Lung (tissue), 12 donors: ENCODE measurements around the gene CRIP3. TPM values are rescaled to one million over a fixed set of nuclear protein-coding genes. Genes with fewer than 3 reads are reported as not detected.

Experiments
- ATAC-seq: fragments of 200-7000 bp; cut with Tn5 transposase; one replicate; pipeline ENCODE4 v1.9.1; 2020; ENCODE audit warnings: moderate number of reproducible peaks; ENCODE audit not compliant: insufficient read depth, low FRiP score
- DNase-seq, 3 donors: peaks; one replicate each; pipeline ENCODE4 v3.0.0-alpha.2; 2013 to 2017
- H3K27ac ChIP-seq, 2 donors: one replicate each; pipeline ENCODE4 v1.5.1; 2013; ENCODE audit warnings: mild to moderate bottlenecking in 2 of 2, moderate library complexity in 2 of 2, control low read depth in 1 of 2, inconsistent platforms in 1 of 2, low read depth in 1 of 2, low read length in 1 of 2
- H3K27me3 ChIP-seq, 3 donors: one replicate each; pipeline ENCODE4 v1.5.1; 2013; ENCODE audit warnings: low read length in 2 of 3; ENCODE audit not compliant: control insufficient read depth in 3 of 3, insufficient read depth in 3 of 3
- H3K36me3 ChIP-seq, 4 donors: one replicate each; pipeline ENCODE4 v1.5.1; 2013; ENCODE audit warnings: low read length in 4 of 4, mild to moderate bottlenecking in 1 of 4, moderate library complexity in 1 of 4; ENCODE audit not compliant: control insufficient read depth in 4 of 4, insufficient read depth in 4 of 4
- H3K4me1 ChIP-seq, 5 donors: one replicate each; pipeline ENCODE4 v1.5.1; 2013; ENCODE audit warnings: low read length in 5 of 5, mild to moderate bottlenecking in 2 of 5, moderate library complexity in 1 of 5; ENCODE audit not compliant: control insufficient read depth in 5 of 5, insufficient read depth in 5 of 5
- H3K4me3 ChIP-seq: one replicate; pipeline ENCODE4 v1.5.1; 2013; ENCODE audit warnings: mild to moderate bottlenecking, control low read depth, moderate library complexity
- H3K9ac ChIP-seq, 2 donors: one replicate each; pipeline ENCODE4 v1.5.1; 2013; ENCODE audit warnings: low read length in 2 of 2, control low read depth in 1 of 2; ENCODE audit not compliant: insufficient read depth in 1 of 2
- H3K9me3 ChIP-seq, 4 donors: one replicate each; pipeline ENCODE4 v1.5.1; 2013; ENCODE audit warnings: low read length in 3 of 4, mild to moderate bottlenecking in 1 of 4, moderate library complexity in 1 of 4; ENCODE audit not compliant: control insufficient read depth in 4 of 4, insufficient read depth in 3 of 4
- WGBS, 2 donors: extraction: QIAGEN DNeasy Blood & Tissue Kit; methylation state at CpG; one replicate each; pipeline ENCODE4 v1.1.7; 2013; 5-methylcytosine and 5-hydroxymethylcytosine counted together
- polyA plus RNA-seq, 2 donors: library from polyadenylated mRNA; stranded (reverse); fragments of 200-250 nt; gene quantifications; one replicate each; pipeline ENCODE4 v1.2.1, GENCODE V29; 2013
- total RNA-seq, 2 donors: library from RNA; depleted of rRNA in 1 of 2; stranded (reverse); fragments of >200 nt in 1 of 2; gene quantifications; one replicate each; pipeline ENCODE4 v1.2.1, GENCODE V29; 2014 to 2021
- TF ChIP-seq, protein P1 (sequence below): IDR thresholded peaks from 2 replicates; pipeline ENCODE4 v1.5.1; 2012; ENCODE audit warnings: mild to moderate bottlenecking; ENCODE audit errors: control extremely low read depth, extremely low read depth
- donor health status: control.
- donor health status: control.
- donor health status: Bipolar disorder and iron deficiency.
- donor health status: healthy.
- donor health status: DM: yes; HTN: yes; CAD: no.

Gene CRIP3
- total and polyA plus RNA-seq, 4 donors = 0.39 to 1.3 (median 0.76) TPM

- no peak overlapping the region for H3K27ac ChIP-seq
- no peak for DNase-seq
- TF ChIP-seq, protein P1, sequence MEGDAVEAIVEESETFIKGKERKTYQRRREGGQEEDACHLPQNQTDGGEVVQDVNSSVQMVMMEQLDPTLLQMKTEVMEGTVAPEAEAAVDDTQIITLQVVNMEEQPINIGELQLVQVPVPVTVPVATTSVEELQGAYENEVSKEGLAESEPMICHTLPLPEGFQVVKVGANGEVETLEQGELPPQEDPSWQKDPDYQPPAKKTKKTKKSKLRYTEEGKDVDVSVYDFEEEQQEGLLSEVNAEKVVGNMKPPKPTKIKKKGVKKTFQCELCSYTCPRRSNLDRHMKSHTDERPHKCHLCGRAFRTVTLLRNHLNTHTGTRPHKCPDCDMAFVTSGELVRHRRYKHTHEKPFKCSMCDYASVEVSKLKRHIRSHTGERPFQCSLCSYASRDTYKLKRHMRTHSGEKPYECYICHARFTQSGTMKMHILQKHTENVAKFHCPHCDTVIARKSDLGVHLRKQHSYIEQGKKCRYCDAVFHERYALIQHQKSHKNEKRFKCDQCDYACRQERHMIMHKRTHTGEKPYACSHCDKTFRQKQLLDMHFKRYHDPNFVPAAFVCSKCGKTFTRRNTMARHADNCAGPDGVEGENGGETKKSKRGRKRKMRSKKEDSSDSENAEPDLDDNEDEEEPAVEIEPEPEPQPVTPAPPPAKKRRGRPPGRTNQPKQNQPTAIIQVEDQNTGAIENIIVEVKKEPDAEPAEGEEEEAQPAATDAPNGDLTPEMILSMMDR = no peak
- no peak overlapping the region for H3K4me3 ChIP-seq
- no peaks in the 10 kb centered on the region for H3K9me3 ChIP-seq
- ATAC-seq = no peak
- H3K4me1 ChIP-seq = peaks cover 0 to 4% (median 0%) of the 10 kb centered on the region in 5 donors
- H3K27me3 ChIP-seq = no peaks in the 10 kb centered on the region
- H3K36me3 ChIP-seq = peaks cover 22 to 48% (median 25%) of the 10 kb centered on the region in 4 donors
- H3K9ac ChIP-seq = no peak overlapping the region
Measured at GRCh38 chr6:43338243-43338642, 29.6 kb upstream of the CRIP3 start.

DNA sequence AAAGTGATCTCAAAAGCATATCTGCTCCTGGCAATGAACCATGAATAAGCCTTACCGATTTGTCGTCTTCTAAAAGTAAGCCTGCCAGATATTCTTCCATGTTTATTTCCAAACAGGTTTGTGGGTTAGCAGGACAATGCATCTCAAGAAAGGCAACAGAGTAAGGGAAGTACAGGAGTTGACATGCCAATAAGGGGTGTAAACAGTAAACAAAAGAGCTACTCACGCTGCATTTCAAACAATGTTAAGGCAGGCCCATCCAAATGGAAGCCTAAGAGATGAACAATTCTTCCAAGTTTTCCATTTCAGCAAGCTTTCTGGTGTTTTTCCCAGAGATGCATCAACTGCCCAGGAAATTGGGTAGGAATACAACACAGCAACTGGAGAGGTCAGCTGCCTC lies 27.8 kb upstream of the CRIP3 start:
- TF ChIP-seq, protein P1 = no peak
- Histone ChIP-seq H3K27me3 (no peaks in the 10 kb centered on the region), H3K27ac (no peak overlapping the region), H3K9me3 (no peaks in the 10 kb centered on the region), H3K9ac (no peak overlapping the region), H3K36me3 (peaks cover 11 to 39% (median 17%) of the 10 kb centered on the region in 4 donors), H3K4me1 (peaks cover 0 to 4% (median 0%) of the 10 kb centered on the region in 5 donors), H3K4me3 (no peak overlapping the region)
- ATAC-seq (no peak), DNase-seq (no peak)
- WGBS, 2 donors = 69 to 84% methylated on average over 3 of the region's 3 CpGs

DNA sequence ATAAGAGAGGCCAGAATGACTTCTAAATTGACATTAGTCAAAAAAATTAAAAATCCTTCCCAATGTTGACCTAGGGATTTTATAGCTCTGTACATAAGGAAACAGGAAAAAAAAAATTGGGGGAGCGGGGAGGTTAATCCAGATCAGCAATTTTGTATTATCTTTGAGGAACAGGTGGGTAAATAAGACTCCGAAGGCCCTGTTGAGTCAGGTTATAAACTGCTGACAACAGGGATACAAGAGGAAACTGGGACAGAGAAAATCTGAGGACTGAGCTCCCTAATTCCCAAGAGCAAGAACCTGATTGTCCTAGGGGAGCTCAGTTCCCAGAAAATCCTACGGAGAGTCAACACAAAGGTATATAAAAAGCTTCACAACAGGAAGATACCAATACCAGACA lies 26.8 kb upstream of the CRIP3 start:
- ATAC-seq = no peak
- H3K9ac ChIP-seq = no peak overlapping the region
- peaks cover 0 to 4% (median 0%) of the 10 kb centered on the region in 5 donors for H3K4me1 ChIP-seq
- TF ChIP-seq, protein P1 = no peak
- H3K27me3 ChIP-seq = no peaks in the 10 kb centered on the region
- H3K36me3 ChIP-seq = peaks cover 11 to 33% (median 17%) of the 10 kb centered on the region in 4 donors
- H3K4me3 ChIP-seq = no peak overlapping the region
- no peaks in the 10 kb centered on the region for H3K9me3 ChIP-seq
- H3K27ac ChIP-seq = no peak overlapping the region
- 92 to 93% methylated on average over 3 of the region's 3 CpGs for WGBS, 2 donors
- DNase-seq = no peak

DNA sequence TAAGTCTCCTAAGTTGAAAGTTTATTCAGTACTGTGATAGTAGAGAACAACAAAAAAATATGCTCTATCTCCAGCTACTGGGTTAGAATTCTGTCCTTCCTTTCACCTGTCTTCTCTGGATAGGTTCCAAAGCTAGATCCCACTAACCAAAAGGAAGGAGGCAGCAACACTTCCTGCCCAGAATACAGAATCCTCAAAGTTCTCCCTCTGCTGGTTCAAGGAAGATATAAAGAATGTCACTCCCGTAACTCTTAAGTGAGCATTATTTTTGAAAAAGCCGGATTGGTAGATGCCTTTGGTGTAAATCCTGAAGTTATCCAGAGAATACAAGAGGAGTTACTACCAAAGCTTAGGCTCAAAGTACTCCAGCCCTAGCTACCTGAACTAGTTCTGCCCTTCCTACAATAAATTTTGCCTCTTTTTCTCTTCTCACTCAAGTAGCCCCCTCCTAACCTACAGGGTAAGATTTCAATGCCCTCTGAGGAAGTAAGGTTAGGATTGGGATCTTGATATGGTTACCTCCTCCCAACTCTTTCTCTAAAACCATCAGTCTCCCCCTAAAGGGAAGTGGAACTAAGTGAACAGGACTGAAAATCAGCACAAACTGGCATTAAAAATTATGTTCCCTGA lies 26.0 kb upstream of the CRIP3 start:
- Histone ChIP-seq H3K27ac (no peak overlapping the region), H3K9me3 (no peaks in the 10 kb centered on the region)
- ATAC-seq = no peak

More for the DNA sequence above, 26.0 kb upstream of the CRIP3 start:
- peaks cover 0 to 4% (median 0%) of the 10 kb centered on the region in 5 donors for H3K4me1 ChIP-seq
- H3K9ac ChIP-seq = no peak overlapping the region
- TF ChIP-seq, protein P1 = peak; percentile 22
- H3K27me3 ChIP-seq = no peaks in the 10 kb centered on the region
- no peak overlapping the region for H3K4me3 ChIP-seq
- peaks cover 5 to 25% (median 10%) of the 10 kb centered on the region in 4 donors for H3K36me3 ChIP-seq
- DNase-seq = peak in 2 of 3 donors; percentile 76 to 77
- WGBS, 2 donors = 28 to 29% methylated on average over 2 of the region's 2 CpGs
